Stimulated activated naive B cell treated with anti-CD40 and anti-IgM and Interleukin-4, amounts not matched to agents 10 μg/mL and 1 μg/mL and 100 μg/mL, for 72 hours (primary cell): ENCODE results near the gene MYDGF.

Source experiments
- ATAC-seq, 2 donors: fragments of 150-1000 bp; cut with Tn5 transposase; replicated peaks; 2 replicates each; pipeline ENCODE4 v1.10.0; 2021; ENCODE audit warnings: moderate library complexity in 1 of 2
- DNase-seq: peaks from one replicate; pipeline ENCODE4 v3.0.0; 2021
- H3K27ac Mint-ChIP-seq: one replicate; pipeline ENCODE4 v1.8.0; 2022; ENCODE audit warnings: mild to moderate bottlenecking, mixed read lengths
- H3K27me3 Mint-ChIP-seq, 2 donors: one replicate each; pipeline ENCODE4 v1.8.0; 2022; ENCODE audit warnings: mixed read lengths in 2 of 2
- H3K36me3 Mint-ChIP-seq, 2 donors: one replicate each; pipeline ENCODE4 v1.8.0; 2022; ENCODE audit warnings: mixed read lengths in 2 of 2, mild to moderate bottlenecking in 1 of 2
- H3K4me1 Mint-ChIP-seq, 2 donors: one replicate each; pipeline ENCODE4 v1.8.0; 2022; ENCODE audit warnings: mixed read lengths in 2 of 2, mild to moderate bottlenecking in 1 of 2
- H3K4me3 Mint-ChIP-seq, 2 donors: one replicate each; pipeline ENCODE4 v1.8.0; 2022; ENCODE audit warnings: mild to moderate bottlenecking in 2 of 2, mixed read lengths in 2 of 2, moderate library complexity in 1 of 2
- H3K9me3 Mint-ChIP-seq, 2 donors: one replicate each; pipeline ENCODE4 v1.8.0; 2022; ENCODE audit warnings: mixed read lengths in 2 of 2, mild to moderate bottlenecking in 1 of 2

Gene MYDGF

GRCh38 chr19:4653793-4654436 lies 16.2 kb downstream of the MYDGF start:
- peaks cover 15 to 21% of the 10 kb centered on the region in 2 donors for H3K4me1 Mint-ChIP-seq
- DNase-seq (no peak), ATAC-seq (no peak)
- no peaks in the 10 kb centered on the region for H3K9me3 Mint-ChIP-seq
- H3K4me3 Mint-ChIP-seq = no peak overlapping the region
- no peaks in the 10 kb centered on the region for H3K27me3 Mint-ChIP-seq
- no peak overlapping the region for H3K27ac Mint-ChIP-seq
- peaks cover 27 to 32% of the 10 kb centered on the region in 2 donors for H3K36me3 Mint-ChIP-seq

GRCh38 chr19:4652075-4652474 lies 18.1 kb downstream of the MYDGF start:
- Mint-ChIP-seq H3K4me1 (peaks cover 24 to 36% of the 10 kb centered on the region in 2 donors), H3K27ac (no peak overlapping the region), H3K36me3 (peaks cover 19 to 22% of the 10 kb centered on the region in 2 donors), H3K4me3 (no peak overlapping the region), H3K9me3 (no peaks in the 10 kb centered on the region), H3K27me3 (no peaks in the 10 kb centered on the region)
- DNase-seq (no peak), ATAC-seq (no peak)

GRCh38 chr19:4650159-4650558 lies 20.0 kb downstream of the MYDGF start:
- Mint-ChIP-seq H3K4me3 (no peak overlapping the region), H3K4me1 (peaks cover 24 to 47% of the 10 kb centered on the region in 2 donors), H3K27me3 (no peaks in the 10 kb centered on the region), H3K27ac (peak overlapping the region; percentile 34), H3K9me3 (no peaks in the 10 kb centered on the region), H3K36me3 (peaks cover 26 to 28% of the 10 kb centered on the region in 2 donors)
- no peak for ATAC-seq
- DNase-seq = no peak

GRCh38 chr19:4649392-4650047 lies 20.6 kb downstream of the MYDGF start:
- DNase-seq = no peak
- H3K27ac Mint-ChIP-seq = no peak overlapping the region
- H3K36me3 Mint-ChIP-seq = peaks cover 22 to 25% of the 10 kb centered on the region in 2 donors

GRCh38 chr19:4647676-4648644 lies 22.2 kb downstream of the MYDGF start:
- Mint-ChIP-seq H3K4me3 (peak overlapping the region; percentile 13 to 44), H3K27me3 (no peaks in the 10 kb centered on the region), H3K4me1 (peaks cover 15 to 40% of the 10 kb centered on the region in 2 donors), H3K27ac (peak overlapping the region; percentile 75), H3K9me3 (no peaks in the 10 kb centered on the region), H3K36me3 (peaks cover 20 to 21% of the 10 kb centered on the region in 2 donors)
- DNase-seq = no peak
- ATAC-seq = peak; percentile 67

More at GRCh38 chr19:4649392-4650047, 20.6 kb downstream of the MYDGF start:
- no peaks in the 10 kb centered on the region for H3K9me3 Mint-ChIP-seq
- peak overlapping the region in 1 of 2 donors; percentile 14 for H3K4me3 Mint-ChIP-seq
- no peak for ATAC-seq
- H3K4me1 Mint-ChIP-seq = peaks cover 19 to 41% of the 10 kb centered on the region in 2 donors
- no peaks in the 10 kb centered on the region for H3K27me3 Mint-ChIP-seq

- Mint-ChIP-seq H3K27me3 (no peaks in the 10 kb centered on the region), H3K4me3 (no peak overlapping the region), H3K4me1 (peaks cover 24 to 59% of the 10 kb centered on the region in 2 donors), H3K36me3 (peaks cover 17 to 22% of the 10 kb centered on the region in 2 donors), H3K9me3 (no peaks in the 10 kb centered on the region), H3K27ac (no peak overlapping the region)
- ATAC-seq (no peak), DNase-seq (no peak)
Measured at GRCh38 chr19:4645718-4646117, 24.4 kb downstream of the MYDGF start.

GRCh38 chr19:4642625-4643024 lies 27.5 kb downstream of the MYDGF start:
- Mint-ChIP-seq H3K4me1 (peaks cover 17 to 57% of the 10 kb centered on the region in 2 donors), H3K27me3 (no peaks in the 10 kb centered on the region), H3K27ac (no peak overlapping the region), H3K9me3 (no peaks in the 10 kb centered on the region), H3K4me3 (peak overlapping the region in 1 of 2 donors; percentile 21), H3K36me3 (peaks cover 15 to 17% of the 10 kb centered on the region in 2 donors)
- DNase-seq (no peak), ATAC-seq (no peak)

GRCh38 chr19:4641132-4641531 lies 29.0 kb downstream of the MYDGF start:
- Mint-ChIP-seq H3K27me3 (no peaks in the 10 kb centered on the region), H3K36me3 (peaks cover 7 to 8% of the 10 kb centered on the region in 2 donors), H3K4me1 (peaks cover 21 to 56% of the 10 kb centered on the region in 2 donors), H3K27ac (no peak overlapping the region), H3K4me3 (peak overlapping the region; percentile 39 to 54), H3K9me3 (no peaks in the 10 kb centered on the region)
- ATAC-seq (no peak), DNase-seq (no peak)

- Mint-ChIP-seq H3K27me3 (no peaks in the 10 kb centered on the region), H3K9me3 (no peaks in the 10 kb centered on the region), H3K4me1 (peaks cover 22 to 52% of the 10 kb centered on the region in 2 donors), H3K27ac (peak overlapping the region; percentile 14), H3K36me3 (peaks cover 3 to 8% of the 10 kb centered on the region in 2 donors), H3K4me3 (peak overlapping the region; percentile 87 to 97)
- ATAC-seq (no peak), DNase-seq (no peak)
Measured at GRCh38 chr19:4640247-4641000, 29.7 kb downstream of the MYDGF start.

- peak; percentile 13 to 17 for ATAC-seq
- peak overlapping the region; percentile 87 to 97 for H3K4me3 Mint-ChIP-seq
- peaks cover 22 to 52% of the 10 kb centered on the region in 2 donors for H3K4me1 Mint-ChIP-seq
Measured at GRCh38 chr19:4639531-4640246, 30.5 kb downstream of the MYDGF start.

GRCh38 chr19:4638828-4639530 lies 31.2 kb downstream of the MYDGF start, which contains the start of gene TNFAIP8L1:
TSS of gene TNFAIP8L1 (plus strand) at chr19:4639516. CDS start at chr19:4651870, 12,354 bp downstream.
- H3K4me1 Mint-ChIP-seq = peaks cover 22 to 52% of the 10 kb centered on the region in 2 donors
- H3K27ac Mint-ChIP-seq = peak within 1 kb of the TSS; percentile 99
- peaks cover 0 to 6% of the 10 kb centered on the region in 2 donors for H3K27me3 Mint-ChIP-seq
- peak; percentile 89 to 92 for ATAC-seq
- DNase-seq = peak; percentile 97
- peak within 1 kb of the TSS; percentile 87 to 97 for H3K4me3 Mint-ChIP-seq
- no peaks in the 10 kb centered on the region for H3K9me3 Mint-ChIP-seq
- H3K36me3 Mint-ChIP-seq = peaks cover 2 to 4% of the 10 kb centered on the region in 2 donors

More at GRCh38 chr19:4639531-4640246, 30.5 kb downstream of the MYDGF start:
- no peak for DNase-seq
- no peaks in the 10 kb centered on the region for H3K9me3 Mint-ChIP-seq
- H3K27me3 Mint-ChIP-seq = peaks cover 0 to 4% of the 10 kb centered on the region in 2 donors
- peak overlapping the region; percentile 94 for H3K27ac Mint-ChIP-seq
- peaks cover 2 to 4% of the 10 kb centered on the region in 2 donors for H3K36me3 Mint-ChIP-seq

- no peak overlapping the region for H3K4me3 Mint-ChIP-seq
- peak overlapping the region; percentile 47 for H3K27ac Mint-ChIP-seq
- H3K9me3 Mint-ChIP-seq = no peaks in the 10 kb centered on the region
- H3K36me3 Mint-ChIP-seq = peaks cover 2 to 4% of the 10 kb centered on the region in 2 donors
- ATAC-seq = no peak
- DNase-seq = no peak
- H3K27me3 Mint-ChIP-seq = peaks cover 1 to 12% of the 10 kb centered on the region in 2 donors
- H3K4me1 Mint-ChIP-seq = peaks cover 26 to 56% of the 10 kb centered on the region in 2 donors
Measured at GRCh38 chr19:4638317-4638716, 31.8 kb downstream of the MYDGF start.
